Measurements from ENCODE around the gene CHRNE.
A peak's percentile ranks its signal among the peaks of the same experiment; 100 is the strongest.
"Not testable (repeated sequence)": the region's sequence is repeated elsewhere in the genome, so short reads cannot be mapped to it uniquely, and the experiment has no call there.

The CHRNE gene

GRCh38 chr17:4914551-4914950 lies 11.7 kb upstream of the CHRNE start:
- not testable (repeated sequence) for H3K27ac ChIP-seq, H3K4me3 ChIP-seq

GRCh38 chr17:4913994-4914393 lies 11.1 kb upstream of the CHRNE start:
- no peak overlapping the region for H3K4me3 ChIP-seq
- no peak overlapping the region for H3K27ac ChIP-seq

GRCh38 chr17:4908711-4909496 lies 6.0 kb upstream of the CHRNE start:
- Histone ChIP-seq H3K4me3 (peak overlapping the region in 1 of 7 experiments; percentile 16), H3K27ac (peak overlapping the region in 20 of 21 experiments; percentile 47 to 89 (median 76))

- Histone ChIP-seq H3K4me3 (no peak overlapping the region), H3K27ac (peak overlapping the region in 20 of 21 experiments; percentile 47 to 89 (median 76))
These were observed 5.4 kb upstream of the CHRNE start for GRCh38 chr17:4908301-4908700.

- H3K27ac ChIP-seq, H3K4me3 ChIP-seq: not testable (repeated sequence)
These were observed 3.7 kb upstream of the CHRNE start for GRCh38 chr17:4906642-4907041.

GRCh38 chr17:4902540-4902939 lies 358 bp downstream of the CHRNE start:
- H3K4me3 ChIP-seq: no peak overlapping the region
- peak overlapping the region in 16 of 21 experiments; percentile 10 to 77 (median 42) for H3K27ac ChIP-seq

- H3K4me3 ChIP-seq: peak overlapping the region in 4 of 7 experiments; percentile 18 to 58 (median 48)
- H3K27ac ChIP-seq: peak overlapping the region in 16 of 21 experiments; percentile 3 to 77 (median 54)
These were observed 1.1 kb downstream of the CHRNE start for GRCh38 chr17:4901648-4902344.

GRCh38 chr17:4901108-4901647 lies 1.7 kb downstream of the CHRNE start:
- H3K4me3 ChIP-seq: peak overlapping the region; percentile 32 to 58 (median 42)
- peak overlapping the region in 10 of 21 experiments; percentile 10 to 77 (median 40) for H3K27ac ChIP-seq

- Histone ChIP-seq H3K27ac (peak overlapping the region in 13 of 21 experiments; percentile 45 to 80 (median 70)), H3K4me3 (peak overlapping the region; percentile 32 to 58 (median 42))
These were observed 2.4 kb downstream of the CHRNE start for GRCh38 chr17:4900231-4901107.

GRCh38 chr17:4899341-4900230 lies 3.3 kb downstream of the CHRNE start, which contains the start of gene C17orf107:
Gene C17orf107, plus strand, starts transcription at chr17:4899536. Its CDS starts 227 bp downstream, at chr17:4899763.
- Histone ChIP-seq H3K4me3 (peak within 1 kb of the TSS; percentile 32 to 58 (median 42)), H3K27ac (peak within 1 kb of the TSS in 19 of 21 experiments; percentile 1 to 80 (median 68))

GRCh38 chr17:4898927-4899326 lies 4.0 kb downstream of the CHRNE start:
- peak overlapping the region in 19 of 21 experiments; percentile 1 to 80 (median 68) for H3K27ac ChIP-seq

GRCh38 chr17:4898351-4898750 lies 4.5 kb downstream of the CHRNE start:
- Histone ChIP-seq H3K4me3 (peak overlapping the region in 3 of 7 experiments; percentile 42 to 58 (median 53)), H3K27ac (peak overlapping the region in 8 of 21 experiments; percentile 6 to 80 (median 64))

More at GRCh38 chr17:4898927-4899326, 4.0 kb downstream of the CHRNE start:
- H3K4me3 ChIP-seq: peak overlapping the region; percentile 32 to 58 (median 42)

- H3K27ac ChIP-seq: peak overlapping the region in 2 of 21 experiments; percentile 44 to 73
- no peak overlapping the region for H3K4me3 ChIP-seq
These were observed 5.1 kb downstream of the CHRNE start for GRCh38 chr17:4897785-4898184.

GRCh38 chr17:4897198-4897687 lies 5.7 kb downstream of the CHRNE start:
- no peak overlapping the region for H3K27ac ChIP-seq
- H3K4me3 ChIP-seq: no peak overlapping the region

GRCh38 chr17:4896332-4897197 lies 6.3 kb downstream of the CHRNE start:
- no peak overlapping the region for H3K27ac ChIP-seq
- no peak overlapping the region for H3K4me3 ChIP-seq

- Histone ChIP-seq H3K27ac (no peak overlapping the region), H3K4me3 (no peak overlapping the region)
These were observed 7.1 kb downstream of the CHRNE start for GRCh38 chr17:4895657-4896331.

- Histone ChIP-seq H3K27ac (no peak overlapping the region), H3K4me3 (no peak overlapping the region)
These were observed 7.8 kb downstream of the CHRNE start for GRCh38 chr17:4895121-4895520.

Data from skin epidermis (tissue), 12 donors.